ENCODE measurements around the gene ALK. TPM values are rescaled to one million over a fixed set of nuclear protein-coding genes. Genes with fewer than 3 reads are reported as not detected.
A peak's percentile ranks its signal among the peaks of the same experiment; 100 is the strongest.

The ALK gene
- total and polyA plus RNA-seq, 7 experiments from 2014 or later = 0.13 TPM; not detected in 6

DNA sequence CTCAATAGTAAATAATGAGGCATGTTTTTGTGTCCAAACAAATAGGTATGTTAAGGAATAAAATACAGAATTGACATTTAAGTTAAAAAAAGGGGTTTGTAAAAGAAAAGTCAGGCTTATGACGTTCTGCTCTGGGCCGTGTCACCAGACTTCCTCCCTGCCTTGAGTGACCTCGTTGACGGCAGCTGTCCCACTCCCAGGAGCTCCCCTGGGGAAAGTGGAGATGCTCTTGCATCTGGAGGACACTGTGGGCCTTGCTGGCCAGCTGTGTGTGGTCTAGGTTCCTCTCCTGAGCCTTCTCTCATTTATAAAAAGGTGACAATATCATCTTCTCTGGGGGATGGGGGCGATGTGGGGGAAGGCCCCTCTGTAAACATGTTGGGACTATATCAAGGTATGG is 609.9 kb downstream of the ALK start:
- no peaks in the 10 kb centered on the region for H3K36me3 Mint-ChIP-seq
- ChIA-PET CTCF (no interaction called here), POLR2A (no interaction called here)
- DNase-seq = no peak
- no peaks in the 10 kb centered on the region for H3K36me3 ChIP-seq (ENCODE audit: control insufficient read depth in 2 of 3, insufficient read depth in 3 of 3, low read length in 3 of 3)
- no peaks in the 10 kb centered on the region for H3K9me3 ChIP-seq (ENCODE audit: control insufficient read depth in 2 of 3, low read length in 3 of 3)
- no peak overlapping the region for H3K27ac ChIP-seq (ENCODE audit: low read depth, low read length)
- ATAC-seq = no peak
- no peak overlapping the region for H3K27ac Mint-ChIP-seq
- H3K27me3 ChIP-seq (ENCODE audit: control insufficient read depth in 2 of 2, insufficient read depth in 2 of 2, low read length in 2 of 2) = no peaks in the 10 kb centered on the region
- H3K4me1 Mint-ChIP-seq = peaks cover 17 to 35% (median 26%) of the 10 kb centered on the region in 7 donors
- peaks cover 0 to 2% (median 0%) of the 10 kb centered on the region in 11 donors for H3K9me3 Mint-ChIP-seq
- no peak overlapping the region for H3K4me3 ChIP-seq (ENCODE audit: low read length)
- intact Hi-C loops (cut with micrococcal nuclease) = loop anchor here in 1 of 2 donors (10.0 kb wide), 1 partner anchor 297 kb away; no protein-coding TSS in a partner anchor
- no peak overlapping the region for H3K4me3 Mint-ChIP-seq
- H3K27me3 Mint-ChIP-seq = peaks cover 9 to 31% (median 18%) of the 10 kb centered on the region in 5 donors
- peaks cover 10 to 15% of the 10 kb centered on the region in 2 donors for H3K4me1 ChIP-seq (ENCODE audit: control insufficient read depth in 2 of 2, insufficient read depth in 2 of 2, low read length in 2 of 2)

DNA sequence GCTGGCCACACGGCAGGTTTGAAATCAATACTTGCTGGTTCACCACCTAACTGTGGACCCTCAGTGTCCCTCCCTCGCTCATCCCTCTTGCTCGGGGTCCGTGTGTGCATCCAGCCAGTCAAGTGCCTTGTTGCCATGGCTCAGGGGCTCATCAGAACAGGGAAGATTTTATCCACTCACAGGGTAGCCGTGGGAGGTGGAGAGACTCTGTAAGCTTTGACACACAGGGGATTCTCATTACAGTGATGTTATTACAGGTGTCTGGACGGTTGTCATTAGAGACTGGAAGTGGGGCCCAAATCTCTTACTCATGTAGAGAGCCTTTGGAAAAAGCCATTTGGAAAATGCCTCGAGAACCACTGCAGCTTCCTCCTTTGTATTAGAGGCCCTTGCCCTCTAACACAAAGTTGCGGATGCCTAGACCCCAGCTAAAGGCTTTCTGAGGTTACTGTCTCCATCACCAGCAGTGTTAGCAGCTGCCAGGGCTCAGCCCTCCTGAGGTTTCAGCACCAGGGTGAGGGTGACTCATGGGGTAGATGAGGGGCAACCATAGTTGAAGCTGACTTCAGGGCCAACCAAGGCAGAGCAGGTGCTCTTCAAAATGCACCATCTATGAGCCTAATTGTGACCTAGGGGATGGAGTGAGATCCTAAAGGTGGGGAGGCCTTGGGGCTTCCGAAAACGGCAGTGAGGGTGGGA is 610.6 kb downstream of the ALK start:
- H3K4me1 Mint-ChIP-seq = peaks cover 17 to 33% (median 24%) of the 10 kb centered on the region in 7 donors
- Histone ChIP-seq H3K27me3 (ENCODE audit: control insufficient read depth in 2 of 2, insufficient read depth in 2 of 2, low read length in 2 of 2) (no peaks in the 10 kb centered on the region), H3K4me3 (ENCODE audit: low read length) (no peak overlapping the region), H3K9me3 (ENCODE audit: control insufficient read depth in 2 of 3, low read length in 3 of 3) (no peaks in the 10 kb centered on the region), H3K36me3 (ENCODE audit: control insufficient read depth in 2 of 3, insufficient read depth in 3 of 3, low read length in 3 of 3) (no peaks in the 10 kb centered on the region), H3K4me1 (ENCODE audit: control insufficient read depth in 2 of 2, insufficient read depth in 2 of 2, low read length in 2 of 2) (peaks cover 10 to 15% of the 10 kb centered on the region in 2 donors), H3K27ac (ENCODE audit: low read depth, low read length) (no peak overlapping the region)
- POLR2A ChIA-PET = no interaction called here
- no peak for ATAC-seq
- CTCF ChIA-PET = no interaction called here
- no peak overlapping the region for H3K4me3 Mint-ChIP-seq
- no peaks in the 10 kb centered on the region for H3K36me3 Mint-ChIP-seq
- peaks cover 9 to 36% (median 18%) of the 10 kb centered on the region in 5 donors for H3K27me3 Mint-ChIP-seq
- no peak for DNase-seq
- peaks cover 0 to 2% (median 0%) of the 10 kb centered on the region in 11 donors for H3K9me3 Mint-ChIP-seq
- no peak overlapping the region for H3K27ac Mint-ChIP-seq
- intact Hi-C loops (cut with micrococcal nuclease) = loop anchor here in 1 of 2 donors (10.0 kb wide), 1 partner anchor 296 kb away; no protein-coding TSS in a partner anchor

DNA sequence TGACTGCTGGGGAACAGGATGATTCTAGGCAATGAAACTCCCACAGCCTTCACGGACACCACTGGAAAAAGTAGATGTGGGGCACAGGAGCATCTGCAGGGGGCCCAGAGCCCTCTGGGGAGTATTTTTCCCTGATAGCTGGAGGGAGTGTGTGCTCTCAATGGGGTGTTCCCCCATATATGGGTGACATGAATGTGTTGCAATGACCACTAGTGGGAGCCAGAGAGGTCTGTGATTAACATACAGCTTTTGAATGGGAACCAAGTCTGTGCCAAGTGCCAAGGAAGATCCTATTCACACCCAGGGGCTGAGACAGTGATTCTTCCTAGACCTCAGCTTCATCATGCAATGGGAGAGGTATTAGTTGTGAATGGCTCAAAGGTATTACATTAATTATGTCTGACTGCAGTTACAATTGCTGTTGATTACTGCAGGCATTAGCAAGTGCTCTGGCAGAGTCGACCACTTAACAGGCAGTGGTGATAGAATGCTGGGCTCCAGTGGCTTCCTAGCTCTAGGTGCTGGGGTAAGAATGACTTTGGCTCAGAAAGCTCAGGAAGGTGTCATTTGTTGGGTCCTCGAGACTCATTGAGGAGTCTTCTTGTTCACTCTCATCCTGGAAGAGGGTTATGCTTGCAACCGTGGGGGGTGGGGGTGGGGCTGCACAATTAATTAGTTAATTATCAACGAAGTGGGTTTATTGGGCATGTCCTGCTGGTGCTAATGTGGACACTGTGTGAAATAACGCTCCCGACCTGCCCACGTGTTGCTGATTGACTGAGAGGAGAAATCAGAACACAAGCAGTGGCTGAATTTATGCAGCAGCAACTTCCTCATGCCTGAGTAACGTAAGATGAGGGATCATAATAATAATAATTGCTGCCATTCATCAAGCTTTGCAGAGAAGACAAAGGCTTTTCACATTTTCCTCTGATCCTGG is 612.0 kb downstream of the ALK start:
- Mint-ChIP-seq H3K27ac (no peak overlapping the region), H3K36me3 (no peaks in the 10 kb centered on the region), H3K4me3 (no peak overlapping the region), H3K9me3 (peaks cover 0 to 2% (median 0%) of the 10 kb centered on the region in 11 donors), H3K4me1 (peaks cover 3 to 20% (median 10%) of the 10 kb centered on the region in 7 donors), H3K27me3 (peaks cover 9 to 36% (median 21%) of the 10 kb centered on the region in 5 donors)
- ATAC-seq (peak; percentile 83), DNase-seq (peak in 7 of 9 donors; percentile 21 to 43 (median 29))
- POLR2A ChIA-PET = no interaction called here
- Histone ChIP-seq H3K27ac (ENCODE audit: low read depth, low read length) (no peak overlapping the region), H3K4me1 (ENCODE audit: control insufficient read depth in 2 of 2, insufficient read depth in 2 of 2, low read length in 2 of 2) (peaks cover 1 to 4% of the 10 kb centered on the region in 2 donors), H3K9me3 (ENCODE audit: control insufficient read depth in 2 of 3, low read length in 3 of 3) (no peaks in the 10 kb centered on the region), H3K27me3 (ENCODE audit: control insufficient read depth in 2 of 2, insufficient read depth in 2 of 2, low read length in 2 of 2) (no peaks in the 10 kb centered on the region), H3K36me3 (ENCODE audit: control insufficient read depth in 2 of 3, insufficient read depth in 3 of 3, low read length in 3 of 3) (no peaks in the 10 kb centered on the region), H3K4me3 (ENCODE audit: low read length) (no peak overlapping the region)
- CTCF ChIA-PET = interaction anchor here (0.6 to 1.0 kb wide), 7 partner anchors 8 to 1949 kb away, joined by 3 to 4 read pairs (median 3); no protein-coding TSS in a partner anchor
- intact Hi-C loops (cut with micrococcal nuclease) = loop anchor here (1.0 to 10.0 kb wide), 2 partner anchors 295 to 351 kb away; no protein-coding TSS in a partner anchor

DNA sequence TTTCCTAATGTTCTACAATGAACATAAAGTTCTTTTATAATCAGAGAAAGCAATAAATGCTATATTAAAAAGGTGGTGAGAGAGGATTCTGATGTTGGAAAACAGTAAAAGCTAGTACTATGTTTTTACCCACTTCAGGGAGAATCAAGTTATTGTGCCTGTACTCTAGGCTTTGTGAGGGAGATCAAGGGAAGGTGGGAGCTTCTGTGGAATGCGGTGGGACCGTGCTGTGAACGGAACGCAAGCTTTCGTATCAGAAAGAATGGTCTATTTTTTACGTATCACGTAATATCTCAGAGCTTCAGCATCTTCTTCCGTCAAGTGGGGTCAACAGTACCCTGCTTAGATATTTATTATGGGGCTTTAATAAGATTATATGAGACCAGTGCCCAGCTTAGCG is 613.0 kb downstream of the ALK start:
- no peaks in the 10 kb centered on the region for H3K9me3 ChIP-seq (ENCODE audit: control insufficient read depth in 2 of 3, low read length in 3 of 3)
- CTCF ChIA-PET = interaction anchor here (0.6 to 1.0 kb wide), 3 partner anchors 10 to 357 kb away, joined by 3 to 4 read pairs (median 3); no protein-coding TSS in a partner anchor
- H3K9me3 Mint-ChIP-seq = peaks cover 0 to under 1% (median 0%) of the 10 kb centered on the region in 11 donors
- peaks cover 0 to 11% (median 1%) of the 10 kb centered on the region in 7 donors for H3K4me1 Mint-ChIP-seq
- no peaks in the 10 kb centered on the region for H3K4me1 ChIP-seq (ENCODE audit: control insufficient read depth in 2 of 2, insufficient read depth in 2 of 2, low read length in 2 of 2)
- no peak overlapping the region for H3K27ac ChIP-seq (ENCODE audit: low read depth, low read length)
- DNase-seq (no peak), ATAC-seq (no peak)
- no peak overlapping the region for H3K4me3 Mint-ChIP-seq
- H3K36me3 ChIP-seq (ENCODE audit: control insufficient read depth in 2 of 3, insufficient read depth in 3 of 3, low read length in 3 of 3) = no peaks in the 10 kb centered on the region
- POLR2A ChIA-PET = interaction anchor here (0.7 kb wide), 1 partner anchor 201 kb away, joined by 3 read pairs; no protein-coding TSS in a partner anchor
- H3K4me3 ChIP-seq (ENCODE audit: low read length) = no peak overlapping the region
- intact Hi-C loops (cut with micrococcal nuclease) = no loop called here
- H3K27me3 ChIP-seq (ENCODE audit: control insufficient read depth in 2 of 2, insufficient read depth in 2 of 2, low read length in 2 of 2) = no peaks in the 10 kb centered on the region
- no peaks in the 10 kb centered on the region for H3K36me3 Mint-ChIP-seq
- peaks cover 9 to 34% (median 21%) of the 10 kb centered on the region in 5 donors for H3K27me3 Mint-ChIP-seq
- no peak overlapping the region for H3K27ac Mint-ChIP-seq

DNA sequence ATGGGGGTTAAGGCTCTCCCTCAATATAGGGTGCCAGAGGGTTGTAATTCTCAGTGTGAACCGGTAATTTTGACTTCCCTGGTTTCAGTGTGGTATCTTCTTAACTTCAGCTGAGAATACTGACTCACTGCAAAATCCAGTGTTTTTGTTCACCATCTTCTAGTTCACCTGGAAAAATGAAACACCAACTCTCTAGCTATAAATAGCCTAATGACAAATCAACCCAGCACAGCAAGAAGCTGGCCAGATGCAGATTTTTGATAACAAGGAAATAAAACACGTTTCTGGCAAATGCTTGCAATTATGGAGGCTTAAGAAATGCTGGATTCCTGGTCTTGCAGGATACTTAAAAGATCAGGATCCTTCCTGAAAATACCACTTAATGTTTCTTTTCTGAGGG is 613.9 kb downstream of the ALK start:
- no peak overlapping the region for H3K27ac ChIP-seq (ENCODE audit: low read depth, low read length)
- peaks cover 12 to 34% (median 27%) of the 10 kb centered on the region in 5 donors for H3K27me3 Mint-ChIP-seq
- H3K4me1 ChIP-seq (ENCODE audit: control insufficient read depth in 2 of 2, insufficient read depth in 2 of 2, low read length in 2 of 2) = no peaks in the 10 kb centered on the region
- no peaks in the 10 kb centered on the region for H3K36me3 Mint-ChIP-seq
- DNase-seq (no peak), ATAC-seq (no peak)
- no peaks in the 10 kb centered on the region for H3K9me3 ChIP-seq (ENCODE audit: control insufficient read depth in 2 of 3, low read length in 3 of 3)
- ChIA-PET CTCF (no interaction called here), POLR2A (no interaction called here)
- no peak overlapping the region for H3K27ac Mint-ChIP-seq
- peaks cover 0 to 7% (median 0%) of the 10 kb centered on the region in 7 donors for H3K4me1 Mint-ChIP-seq
- intact Hi-C loops (cut with micrococcal nuclease) = no loop called here
- H3K4me3 Mint-ChIP-seq = no peak overlapping the region
- no peak overlapping the region for H3K4me3 ChIP-seq (ENCODE audit: low read length)
- no peaks in the 10 kb centered on the region for H3K9me3 Mint-ChIP-seq
- no peaks in the 10 kb centered on the region for H3K27me3 ChIP-seq (ENCODE audit: control insufficient read depth in 2 of 2, insufficient read depth in 2 of 2, low read length in 2 of 2)
- no peaks in the 10 kb centered on the region for H3K36me3 ChIP-seq (ENCODE audit: control insufficient read depth in 2 of 3, insufficient read depth in 3 of 3, low read length in 3 of 3)

DNA sequence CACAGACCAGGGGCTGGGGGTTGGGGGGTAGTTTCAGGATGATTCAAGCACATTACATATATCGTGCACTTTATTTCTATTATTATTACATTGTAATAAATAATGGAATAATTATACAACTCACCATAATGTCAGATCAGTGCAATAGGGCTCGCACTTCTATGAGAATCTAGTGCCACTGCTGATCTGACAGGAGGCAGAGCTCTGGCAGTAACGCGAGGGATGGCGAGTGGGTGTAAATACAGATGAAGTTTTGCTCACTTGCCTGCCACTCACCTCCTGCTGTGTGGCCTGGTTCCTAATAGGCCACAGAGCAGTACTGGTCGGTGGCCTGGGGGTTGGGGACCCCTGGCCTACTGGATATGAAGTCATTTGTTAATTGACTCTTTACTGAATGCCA is 615.6 kb downstream of the ALK start:
- Mint-ChIP-seq H3K27ac (no peak overlapping the region), H3K9me3 (peaks cover 0 to 3% (median 0%) of the 10 kb centered on the region in 11 donors), H3K27me3 (peaks cover 16 to 33% (median 26%) of the 10 kb centered on the region in 5 donors), H3K36me3 (peaks cover 0 to 3% (median 0%) of the 10 kb centered on the region in 5 donors), H3K4me1 (peaks cover 0 to 7% (median 0%) of the 10 kb centered on the region in 7 donors), H3K4me3 (no peak overlapping the region)
- Histone ChIP-seq H3K27ac (ENCODE audit: low read depth, low read length) (no peak overlapping the region), H3K9me3 (ENCODE audit: control insufficient read depth in 2 of 3, low read length in 3 of 3) (no peaks in the 10 kb centered on the region), H3K27me3 (ENCODE audit: control insufficient read depth in 2 of 2, insufficient read depth in 2 of 2, low read length in 2 of 2) (no peaks in the 10 kb centered on the region), H3K4me3 (ENCODE audit: low read length) (no peak overlapping the region), H3K36me3 (ENCODE audit: control insufficient read depth in 2 of 3, insufficient read depth in 3 of 3, low read length in 3 of 3) (no peaks in the 10 kb centered on the region), H3K4me1 (ENCODE audit: control insufficient read depth in 2 of 2, insufficient read depth in 2 of 2, low read length in 2 of 2) (no peaks in the 10 kb centered on the region)
- ChIA-PET POLR2A (no interaction called here), CTCF (no interaction called here)
- ATAC-seq = no peak
- intact Hi-C loops (cut with micrococcal nuclease) = no loop called here
- no peak for DNase-seq

All from naive thymus-derived CD4-positive, alpha-beta T cell (primary cell).